ENCODE measurements around the gene SPATS1.

The SPATS1 gene

DNA sequence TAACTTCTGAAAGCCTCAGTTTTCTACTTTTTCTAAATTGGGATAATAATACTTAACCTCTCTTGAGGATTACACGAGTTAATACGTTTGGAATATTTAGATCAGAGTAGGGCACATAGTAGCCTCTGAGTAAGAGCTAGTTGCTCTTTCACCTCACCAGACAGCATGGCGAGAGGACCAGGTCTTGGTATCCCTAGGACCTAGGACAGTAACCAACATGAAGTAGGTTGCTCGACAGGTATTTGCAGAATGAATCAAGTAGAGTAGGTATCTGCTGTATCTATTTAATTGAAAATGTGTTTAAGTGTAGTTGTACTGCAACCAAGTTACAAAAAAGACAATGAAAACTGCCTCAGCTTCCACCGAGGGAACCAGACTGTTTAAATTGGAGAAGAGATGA lies 46.4 kb downstream of the SPATS1 start:
- Histone ChIP-seq H3K9ac (ENCODE audit: low read depth, low read length, poor library complexity, severe bottlenecking) (peak overlapping the region; percentile 80), H3K9me2 (replicated peaks; ENCODE audit: low read depth, low read length) (no peaks in the 10 kb centered on the region), H3K27me3 (ENCODE audit: insufficient read depth, low read length, poor library complexity, severe bottlenecking) (no peaks in the 10 kb centered on the region), H3F3A (ENCODE audit: low read depth) (no peaks in the 10 kb centered on the region), H2AFZ (ENCODE audit: low read length) (no peak overlapping the region), H3K79me2 (ENCODE audit: insufficient read depth, low read length) (peaks cover 53% of the 10 kb centered on the region), H3K4me3 (ENCODE audit: low read length, poor library complexity, severe bottlenecking) (peak overlapping the region; percentile 99), H3K9me3 (ENCODE audit: insufficient read depth, low read depth, low read length) (no peaks in the 10 kb centered on the region), H4K20me1 (ENCODE audit: insufficient read depth, low read length, poor library complexity, severe bottlenecking) (peaks cover 44% of the 10 kb centered on the region), H3K4me2 (ENCODE audit: low read depth, low read length, poor library complexity, severe bottlenecking) (peak overlapping the region; percentile 99), H3K4me1 (ENCODE audit: insufficient read depth, low read length, poor library complexity, severe bottlenecking) (peaks cover 32% of the 10 kb centered on the region), H3K36me3 (ENCODE audit: insufficient read depth, low read length) (peaks cover 24% of the 10 kb centered on the region)
- TF ChIP-seq, protein P1, sequence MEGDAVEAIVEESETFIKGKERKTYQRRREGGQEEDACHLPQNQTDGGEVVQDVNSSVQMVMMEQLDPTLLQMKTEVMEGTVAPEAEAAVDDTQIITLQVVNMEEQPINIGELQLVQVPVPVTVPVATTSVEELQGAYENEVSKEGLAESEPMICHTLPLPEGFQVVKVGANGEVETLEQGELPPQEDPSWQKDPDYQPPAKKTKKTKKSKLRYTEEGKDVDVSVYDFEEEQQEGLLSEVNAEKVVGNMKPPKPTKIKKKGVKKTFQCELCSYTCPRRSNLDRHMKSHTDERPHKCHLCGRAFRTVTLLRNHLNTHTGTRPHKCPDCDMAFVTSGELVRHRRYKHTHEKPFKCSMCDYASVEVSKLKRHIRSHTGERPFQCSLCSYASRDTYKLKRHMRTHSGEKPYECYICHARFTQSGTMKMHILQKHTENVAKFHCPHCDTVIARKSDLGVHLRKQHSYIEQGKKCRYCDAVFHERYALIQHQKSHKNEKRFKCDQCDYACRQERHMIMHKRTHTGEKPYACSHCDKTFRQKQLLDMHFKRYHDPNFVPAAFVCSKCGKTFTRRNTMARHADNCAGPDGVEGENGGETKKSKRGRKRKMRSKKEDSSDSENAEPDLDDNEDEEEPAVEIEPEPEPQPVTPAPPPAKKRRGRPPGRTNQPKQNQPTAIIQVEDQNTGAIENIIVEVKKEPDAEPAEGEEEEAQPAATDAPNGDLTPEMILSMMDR (conservative IDR thresholded peaks at IDR 0.05; ENCODE audit: low read length), result no peak
- TF ChIP-seq EZH2phosphoT487 (IDR thresholded peaks at IDR 0.05; ENCODE audit: borderline replicate concordance), result no peak

DNA sequence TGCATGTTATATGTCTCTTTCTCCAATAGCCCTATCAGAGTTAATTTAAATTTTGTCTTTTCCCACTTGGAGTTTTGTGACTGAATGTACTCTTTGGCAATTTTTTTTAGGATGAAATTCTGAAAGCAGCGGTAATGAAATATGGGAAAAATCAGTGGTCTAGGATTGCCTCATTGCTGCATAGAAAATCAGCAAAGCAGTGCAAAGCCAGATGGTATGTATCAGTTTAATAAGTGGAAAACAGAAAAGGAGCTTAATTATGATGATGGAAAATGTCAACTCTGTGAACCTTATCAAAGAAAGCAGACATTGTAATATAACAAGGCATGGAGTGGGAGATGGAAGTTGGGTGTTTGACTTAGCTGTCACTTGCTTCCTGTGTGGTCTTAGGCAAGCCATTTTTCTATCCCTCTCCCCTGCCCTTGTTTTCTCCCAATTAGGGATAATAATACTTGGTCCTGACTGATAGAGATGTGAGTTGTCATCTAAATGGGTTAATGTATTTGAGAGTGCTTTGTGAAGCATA lies 47.8 kb downstream of the SPATS1 start:
- Histone ChIP-seq H3K4me3 (ENCODE audit: low read length, poor library complexity, severe bottlenecking) (peak overlapping the region; percentile 99), H3K9ac (ENCODE audit: low read depth, low read length, poor library complexity, severe bottlenecking) (peak overlapping the region; percentile 80), H3K9me2 (replicated peaks; ENCODE audit: low read depth, low read length) (no peaks in the 10 kb centered on the region), H3F3A (ENCODE audit: low read depth) (no peaks in the 10 kb centered on the region), H3K9me3 (ENCODE audit: insufficient read depth, low read depth, low read length) (no peaks in the 10 kb centered on the region), H4K20me1 (ENCODE audit: insufficient read depth, low read length, poor library complexity, severe bottlenecking) (peaks cover 44% of the 10 kb centered on the region), H3K36me3 (ENCODE audit: insufficient read depth, low read length) (peaks cover 37% of the 10 kb centered on the region), H2AFZ (ENCODE audit: low read length) (no peak overlapping the region), H3K79me2 (ENCODE audit: insufficient read depth, low read length) (peaks cover 58% of the 10 kb centered on the region), H3K4me2 (ENCODE audit: low read depth, low read length, poor library complexity, severe bottlenecking) (peak overlapping the region; percentile 99), H3K27me3 (ENCODE audit: insufficient read depth, low read length, poor library complexity, severe bottlenecking) (no peaks in the 10 kb centered on the region), H3K4me1 (ENCODE audit: insufficient read depth, low read length, poor library complexity, severe bottlenecking) (peaks cover 32% of the 10 kb centered on the region)
- no peak for TF ChIP-seq EZH2phosphoT487 (IDR thresholded peaks at IDR 0.05; ENCODE audit: borderline replicate concordance)
- TF ChIP-seq, protein P1 (conservative IDR thresholded peaks at IDR 0.05; ENCODE audit: low read length), result no peak

All from Loucy (cell line).